Body of pancreas (tissue), 4 donors: Measurements from ENCODE around the gene POLR2J.
"Not testable (repeated sequence)": the region's sequence is repeated elsewhere in the genome, so short reads cannot be mapped to it uniquely, and the experiment has no call there.

Experiments
- CTCF ChIP-seq, 7 experiments: fragments of 450-650 bp in 4 of 7; fragments of 200-600 bp in 3 of 7; sonication (generic) in 3 of 7; IDR thresholded peaks; one replicate each; pipeline ENCODE4 v1.5.1; 2016 to 2019; ENCODE audit warnings: antibody characterized with exemption in 7 of 7
- POLR2A ChIP-seq, 3 donors: fragments of 450-650 bp; IDR thresholded peaks; one replicate each; pipeline ENCODE4 v1.6.1; 2016; ENCODE audit warnings: antibody characterized with exemption in 3 of 3, mild to moderate bottlenecking in 2 of 3

GRCh38 chr7:102516951-102517350 lies 38.2 kb upstream of the POLR2J start:
- TF ChIP-seq POLR2A, CTCF (IDR thresholded peaks at IDR 0.05): not testable (repeated sequence)
